Vagina (tissue), 2 donors: ENCODE measurements around the gene RNH1. TPM values are rescaled to one million over a fixed set of nuclear protein-coding genes. Genes with fewer than 3 reads are reported as not detected.

ENCODE experiments used
- DNase-seq, 2 donors: peaks; one replicate each; pipeline ENCODE4 v3.0.0-alpha.2; 2017; ENCODE audit errors: extremely low spot score in 2 of 2
- H3K27ac ChIP-seq: fragments of 200-600 bp; sonication (generic); one replicate; pipeline ENCODE4 v1.5.1; 2019
- H3K27me3 ChIP-seq: fragments of 200-600 bp; sonication (generic); one replicate; pipeline ENCODE4 v1.5.1; 2019
- H3K36me3 ChIP-seq, 2 donors: fragments of 200-600 bp; sonication (generic); one replicate each; pipeline ENCODE4 v1.5.1; 2017 to 2019
- H3K4me1 ChIP-seq: fragments of 200-600 bp; sonication (generic); one replicate; pipeline ENCODE4 v1.5.1; 2019
- H3K4me3 ChIP-seq, 2 donors: fragments of 200-600 bp; sonication (generic); 1 replicate in 1 of 2; 2 replicates in 1 of 2; pipeline ENCODE4 v1.5.1; 2016 to 2019
- H3K9me3 ChIP-seq: fragments of 200-600 bp; sonication (generic); one replicate; pipeline ENCODE4 v1.5.1; 2019
- CTCF ChIP-seq, 3 experiments: fragments of 450-650 bp in 2 of 3; fragments of 200-600 bp in 1 of 3; sonication (generic) in 1 of 3; IDR thresholded peaks; one replicate each; pipeline ENCODE4 v1.5.1; 2017 to 2019; ENCODE audit warnings: antibody characterized with exemption in 3 of 3, mild to moderate bottlenecking in 2 of 3, moderate library complexity in 2 of 3
- POLR2A ChIP-seq, 2 donors: fragments of 450-650 bp; IDR thresholded peaks; one replicate each; pipeline ENCODE4 v1.6.1; 2017; ENCODE audit warnings: antibody characterized with exemption in 2 of 2, mild to moderate bottlenecking in 2 of 2, moderate library complexity in 2 of 2
- POLR2AphosphoS5 ChIP-seq, 2 donors: sonication (generic); formaldehyde crosslinking; IDR thresholded peaks; one replicate each; pipeline ENCODE4 v1.9.0; 2017; ENCODE audit warnings: antibody characterized with exemption in 2 of 2, mild to moderate bottlenecking in 2 of 2, low read depth in 1 of 2; ENCODE audit not compliant: insufficient read depth in 1 of 2
- intact Hi-C: fragments of 100-400 bp; cut with DNase I; formaldehyde crosslinking; loops from one replicate; pipeline ENCODE4 v1.15.1; 2023
- total RNA-seq: library from RNA; depleted of rRNA; stranded (reverse); fragments of >200 nt; gene quantifications from one replicate; pipeline ENCODE4 v1.2.3, GENCODE V29; 2016

The RNH1 gene
- total RNA-seq, 1 donor from 2014 or later: 252 TPM

- Histone ChIP-seq H3K4me3 (no peak overlapping the region), H3K27me3 (no peaks in the 10 kb centered on the region), H3K36me3 (peaks cover 0 to 48% of the 10 kb centered on the region in 2 donors), H3K9me3 (no peaks in the 10 kb centered on the region), H3K4me1 (no peaks in the 10 kb centered on the region), H3K27ac (no peak overlapping the region)
- intact Hi-C loops: no loop called here
- TF ChIP-seq POLR2A (IDR thresholded peaks at IDR 0.05) (no peak), CTCF (IDR thresholded peaks at IDR 0.05) (no peak)
- DNase-seq: no peak
Measured at GRCh38 chr11:492427-493226, 14.4 kb downstream of the RNH1 start.

GRCh38 chr11:491358-491757 lies 15.7 kb downstream of the RNH1 start:
- Histone ChIP-seq H3K36me3 (peaks cover 0 to 35% of the 10 kb centered on the region in 2 donors), H3K27ac (no peak overlapping the region), H3K4me1 (no peaks in the 10 kb centered on the region), H3K27me3 (no peaks in the 10 kb centered on the region), H3K9me3 (no peaks in the 10 kb centered on the region), H3K4me3 (no peak overlapping the region)
- DNase-seq: no peak
- intact Hi-C loops: no loop called here
- TF ChIP-seq POLR2A (IDR thresholded peaks at IDR 0.05): no peak
- TF ChIP-seq POLR2AphosphoS5 (IDR thresholded peaks at IDR 0.05; ENCODE audit: insufficient read depth in 1 of 2, low read depth in 1 of 2): no peak
- TF ChIP-seq CTCF (IDR thresholded peaks at IDR 0.05): no peak

GRCh38 chr11:490930-491260 lies 16.1 kb downstream of the RNH1 start:
- Histone ChIP-seq H3K27ac (no peak overlapping the region), H3K4me1 (no peaks in the 10 kb centered on the region), H3K9me3 (no peaks in the 10 kb centered on the region), H3K27me3 (no peaks in the 10 kb centered on the region), H3K36me3 (peaks cover 0 to 30% of the 10 kb centered on the region in 2 donors), H3K4me3 (no peak overlapping the region)
- intact Hi-C loops: no loop called here
- TF ChIP-seq POLR2AphosphoS5 (IDR thresholded peaks at IDR 0.05; ENCODE audit: insufficient read depth in 1 of 2, low read depth in 1 of 2): no peak
- TF ChIP-seq CTCF (IDR thresholded peaks at IDR 0.05): no peak
- no peak for TF ChIP-seq POLR2A (IDR thresholded peaks at IDR 0.05)
- no peak for DNase-seq

- no peak for DNase-seq
- Histone ChIP-seq H3K27me3 (no peaks in the 10 kb centered on the region), H3K9me3 (no peaks in the 10 kb centered on the region), H3K36me3 (peaks cover 0 to 25% of the 10 kb centered on the region in 2 donors), H3K4me1 (no peaks in the 10 kb centered on the region), H3K27ac (no peak overlapping the region), H3K4me3 (no peak overlapping the region)
- intact Hi-C loops: no loop called here
- TF ChIP-seq CTCF (IDR thresholded peaks at IDR 0.05): no peak
- TF ChIP-seq POLR2A (IDR thresholded peaks at IDR 0.05): no peak
- no peak for TF ChIP-seq POLR2AphosphoS5 (IDR thresholded peaks at IDR 0.05; ENCODE audit: insufficient read depth in 1 of 2, low read depth in 1 of 2)
Measured at GRCh38 chr11:490186-490929, 16.7 kb downstream of the RNH1 start.
